ENCODE data around the gene KREMEN1.

GRCh38 chr22:29043906-29044575 lies 28.8 kb upstream of the KREMEN1 start:
- TF ChIP-seq CTCF (IDR thresholded peaks at IDR 0.05) (no peak), POLR2AphosphoS5 (IDR thresholded peaks at IDR 0.05; ENCODE audit: low read depth, low read length) (no peak)
